GM21367 (cell line): ENCODE results near the gene MTOR.
"Not testable (repeated sequence)": the region's sequence is repeated elsewhere in the genome, so short reads cannot be mapped to it uniquely, and the experiment has no call there.

ENCODE experiments used
- ATAC-seq: cut with Tn5 transposase; IDR thresholded peaks from one replicate; pipeline ENCODE4 v1.9.1; 2021; ENCODE audit not compliant: unreplicated experiment

Gene MTOR

GRCh38 chr1:11067716-11068599, 194.4 kb downstream of the MTOR start:
- ATAC-seq: no peak

DNA sequence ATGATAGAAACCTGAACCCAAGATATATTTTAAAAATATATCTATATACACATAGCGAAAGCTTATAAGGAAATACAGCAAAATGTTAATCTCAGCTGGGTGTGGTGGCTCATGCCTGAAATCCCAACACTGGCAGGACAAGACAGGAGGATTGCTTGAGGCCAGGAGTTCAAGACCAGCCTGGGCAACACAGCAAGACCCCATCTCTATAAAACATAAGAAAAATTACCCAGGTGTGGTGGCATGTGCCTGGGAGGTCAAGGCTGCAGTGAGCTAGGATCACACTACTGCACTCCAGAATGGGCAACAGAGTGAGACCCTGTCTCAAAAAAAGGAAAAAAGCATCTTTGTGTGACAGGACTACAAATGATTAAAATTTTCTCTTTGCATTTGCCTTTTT, 196.6 kb downstream of the MTOR start:
- no peak for ATAC-seq

DNA sequence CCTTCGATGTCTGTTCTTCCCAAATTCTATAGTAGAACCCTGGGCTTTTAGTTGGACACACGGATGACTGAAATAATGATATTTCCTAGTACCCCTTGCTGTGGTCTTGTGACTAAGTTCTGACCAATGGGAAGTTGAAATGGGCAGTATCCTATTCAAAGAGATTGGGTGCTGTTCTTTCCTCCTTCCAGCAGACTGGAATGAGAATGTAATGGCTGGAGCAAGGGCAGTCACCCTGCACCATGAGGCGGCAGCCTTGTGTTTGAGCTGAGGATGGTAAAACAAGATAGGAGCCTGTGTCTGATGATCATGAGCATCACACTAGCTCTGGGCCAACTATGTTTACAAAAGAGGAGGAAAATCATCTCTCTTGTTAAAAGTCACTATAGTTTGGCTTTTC, 197.4 kb downstream of the MTOR start:
- ATAC-seq: no peak

DNA sequence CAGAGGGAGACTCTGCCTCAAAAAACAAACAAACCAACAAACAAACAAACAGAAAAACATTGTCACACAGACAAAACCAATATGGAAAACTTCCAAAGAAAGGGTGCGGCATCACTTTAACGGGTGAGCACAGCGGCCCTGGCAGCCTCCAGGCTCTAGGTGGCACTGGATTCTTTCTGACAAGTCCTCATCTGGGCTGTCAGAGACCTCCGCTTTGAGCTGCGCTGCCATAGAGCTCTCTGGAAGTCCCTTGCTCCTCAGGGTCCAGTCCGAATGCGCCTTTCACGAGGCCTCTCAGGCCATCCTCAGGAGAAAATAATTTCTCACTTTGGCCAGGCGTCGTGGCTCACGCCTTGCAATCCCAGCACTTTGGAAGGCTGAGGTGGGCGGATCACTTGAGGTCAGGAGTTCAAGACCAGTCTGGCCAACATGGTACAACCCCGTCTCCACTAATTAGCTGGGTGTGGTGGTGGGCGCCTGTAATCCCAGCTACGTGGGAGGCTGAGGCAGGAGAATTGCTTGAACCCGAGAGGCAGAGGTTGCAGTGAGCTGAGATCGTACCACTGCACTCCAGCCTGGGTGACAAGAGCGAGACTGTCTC, 198.3 kb downstream of the MTOR start:
- not testable (repeated sequence) for ATAC-seq

DNA sequence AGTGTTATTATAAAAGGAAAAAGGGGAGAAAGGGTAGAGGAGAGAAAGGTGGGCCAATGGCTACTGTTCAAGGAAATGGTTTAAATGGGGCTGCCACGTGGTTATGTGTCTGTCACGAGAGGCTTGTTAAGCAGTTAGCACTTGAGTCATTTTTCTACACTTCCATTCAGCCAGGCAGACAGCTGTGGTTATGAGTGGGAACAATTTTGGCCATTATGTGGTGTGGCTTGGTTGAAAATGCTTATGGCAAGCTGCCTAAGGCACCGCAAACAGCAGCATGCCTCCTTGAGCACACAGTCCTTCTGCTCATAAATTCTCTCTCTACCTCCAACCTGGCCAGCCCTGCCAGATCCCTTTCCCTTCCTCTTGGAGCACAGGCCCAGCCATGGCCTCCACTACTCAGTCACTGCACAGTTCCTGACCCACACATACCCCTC, 199.4 kb downstream of the MTOR start:
- no peak for ATAC-seq

- ATAC-seq: no peak
Measured at GRCh38 chr1:11061652-11062365, 200.5 kb downstream of the MTOR start.

DNA sequence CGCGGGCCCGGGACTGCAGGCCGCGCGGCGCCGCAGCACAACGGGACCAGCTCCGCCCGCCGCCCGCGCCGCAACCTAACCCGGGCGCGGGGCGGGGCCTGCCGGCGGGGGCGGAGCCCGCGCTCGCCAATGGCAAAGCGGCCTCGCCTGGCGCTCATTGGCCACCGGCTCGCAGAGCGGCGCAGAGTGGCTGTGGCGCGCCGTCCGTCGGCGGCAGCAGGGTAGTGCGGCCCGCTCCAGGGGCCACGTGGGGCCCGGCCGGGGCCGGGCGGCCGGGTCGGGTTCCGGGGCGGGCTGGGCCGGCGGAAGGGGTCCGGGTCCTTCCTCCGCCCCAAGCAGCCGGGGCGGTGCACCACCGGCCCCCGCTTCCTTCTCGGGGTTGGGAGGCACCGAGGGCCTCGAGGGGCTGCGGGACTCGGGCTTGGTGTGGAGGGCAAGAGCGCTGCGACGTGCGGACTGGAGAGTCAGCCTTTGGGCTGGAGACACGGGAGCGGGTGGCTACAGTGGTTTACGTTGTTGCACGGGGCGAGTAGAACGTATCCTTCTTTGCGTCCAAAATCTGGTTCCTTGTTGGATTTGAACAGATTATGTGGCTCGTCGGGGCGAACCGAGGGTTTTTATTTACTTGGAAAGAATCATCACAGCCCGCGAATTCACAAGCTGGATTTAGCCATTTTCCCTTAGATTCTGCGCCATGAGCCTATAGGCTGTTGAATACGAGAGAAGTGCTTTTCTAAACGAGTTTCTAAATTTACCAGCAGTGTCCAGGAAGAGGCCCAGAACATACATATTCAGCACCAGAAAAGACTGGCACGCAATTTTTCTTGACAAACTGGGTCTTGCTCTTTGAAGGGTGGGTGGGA, 202.2 kb downstream of the MTOR start, which contains the start of gene SRM:
SRM (minus strand) TSS at position 51 of the 863 bp plus-strand sequence. CDS start 75 bp downstream, outside the sequence.
- ATAC-seq: peak; percentile 82

- peak; percentile 9 for ATAC-seq
Measured at GRCh38 chr1:11059155-11059967, 203.0 kb downstream of the MTOR start.

DNA sequence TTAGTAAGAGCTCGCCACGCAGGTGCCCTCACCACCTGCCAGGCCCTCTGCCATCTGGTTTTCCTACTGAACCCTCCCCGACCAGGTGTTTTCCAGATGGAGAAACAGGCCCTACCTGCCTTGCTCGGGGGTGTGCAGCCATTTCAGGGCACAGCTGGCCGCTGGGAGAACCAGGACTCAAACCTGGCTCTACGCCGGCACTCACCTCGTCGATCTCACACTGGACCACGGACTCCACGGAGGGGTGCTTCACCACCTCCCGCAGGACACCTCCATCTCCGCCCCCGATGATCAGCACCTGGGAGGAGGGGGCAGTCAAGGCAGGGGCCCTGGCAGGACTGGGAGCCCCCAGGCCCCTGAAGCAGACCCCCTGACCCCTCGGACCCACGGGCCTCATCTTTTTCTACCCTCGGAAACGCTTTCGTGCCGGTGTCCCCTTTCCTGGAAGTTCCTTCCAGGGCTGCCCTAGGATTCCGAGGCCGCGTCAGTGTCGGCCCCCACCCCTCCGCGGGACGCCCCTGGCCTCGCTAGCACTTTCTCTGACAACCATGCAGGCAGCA, 203.7 kb downstream of the MTOR start:
- ATAC-seq: no peak

DNA sequence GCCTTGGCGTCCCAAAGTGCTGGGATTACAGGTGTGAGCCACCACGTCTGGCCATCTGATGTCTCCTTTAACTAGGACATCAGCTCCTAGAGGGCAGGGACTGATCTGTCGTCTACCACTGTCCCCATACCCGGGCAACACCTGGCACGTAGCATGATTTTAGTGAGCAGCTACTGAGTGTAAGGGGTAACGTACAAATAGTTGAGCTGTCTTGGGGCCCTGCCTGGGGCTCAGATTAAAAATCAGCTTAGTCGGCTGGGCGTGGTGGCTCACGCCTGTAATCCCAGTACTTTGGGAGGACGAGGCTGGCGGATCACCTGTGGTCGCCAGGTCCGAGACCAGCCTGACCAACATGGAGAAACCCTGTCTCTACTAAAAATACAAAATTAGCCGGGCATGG, 204.3 kb downstream of the MTOR start:
- no peak for ATAC-seq

GRCh38 chr1:11057477-11057876, 204.9 kb downstream of the MTOR start:
- no peak for ATAC-seq
